Fibroblast of skin of scalp (primary cell): ENCODE data around the gene DNAL4.

ENCODE experiments used
- DNase-seq: peaks from one replicate; pipeline ENCODE4 v3.0.0-alpha.2; 2013

Gene DNAL4

GRCh38 chr22:38756711-38757463, 37.1 kb downstream of the DNAL4 start:
- DNase-seq, result no peak

- DNase-seq, result peak; percentile 82
Observed at GRCh38 chr22:38755911-38756532, 37.9 kb downstream of the DNAL4 start, which contains the start of gene SUN2. TSS of gene SUN2 (minus strand) at chr22:38755998. CDS start at chr22:38752628, 3,370 bp downstream.

DNA sequence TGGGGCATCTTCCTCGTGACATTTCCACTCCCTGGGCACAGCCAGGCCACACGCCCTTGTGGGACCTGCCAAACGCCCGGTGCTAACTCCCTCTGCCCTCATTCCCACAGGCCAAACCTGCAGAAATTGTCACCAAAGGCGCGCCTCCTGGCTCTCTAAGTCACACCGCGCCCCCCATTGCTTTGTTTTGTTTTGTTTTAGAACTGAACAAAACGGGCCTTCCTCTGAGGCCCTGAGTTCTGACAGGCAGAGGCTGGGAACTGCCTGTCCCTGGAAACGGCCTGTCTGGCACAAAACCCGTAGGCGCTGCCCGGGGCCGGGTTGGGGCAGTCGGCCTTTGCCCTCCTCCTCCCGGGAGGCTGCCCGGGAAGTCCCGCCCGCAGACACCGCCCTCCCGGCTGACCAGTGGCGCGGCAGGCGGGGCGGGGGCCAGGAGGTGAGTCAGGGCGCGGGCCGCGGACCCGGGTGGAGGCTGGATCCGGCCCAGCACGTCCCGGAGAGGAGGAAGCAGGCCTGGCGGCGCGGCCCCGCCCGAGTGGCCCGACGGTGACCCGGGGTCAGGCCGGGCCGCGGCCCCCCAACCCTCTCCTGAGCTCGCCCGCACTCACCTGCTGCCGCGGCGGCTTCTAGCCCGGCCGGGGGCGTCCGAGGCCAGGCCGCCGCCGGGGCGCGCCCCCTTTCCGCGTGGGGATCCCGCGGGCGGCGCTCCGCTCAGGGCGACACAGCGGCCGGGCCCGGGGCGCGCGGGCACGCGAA, 38.6 kb downstream of the DNAL4 start:
- peak; percentile 57 for DNase-seq

DNA sequence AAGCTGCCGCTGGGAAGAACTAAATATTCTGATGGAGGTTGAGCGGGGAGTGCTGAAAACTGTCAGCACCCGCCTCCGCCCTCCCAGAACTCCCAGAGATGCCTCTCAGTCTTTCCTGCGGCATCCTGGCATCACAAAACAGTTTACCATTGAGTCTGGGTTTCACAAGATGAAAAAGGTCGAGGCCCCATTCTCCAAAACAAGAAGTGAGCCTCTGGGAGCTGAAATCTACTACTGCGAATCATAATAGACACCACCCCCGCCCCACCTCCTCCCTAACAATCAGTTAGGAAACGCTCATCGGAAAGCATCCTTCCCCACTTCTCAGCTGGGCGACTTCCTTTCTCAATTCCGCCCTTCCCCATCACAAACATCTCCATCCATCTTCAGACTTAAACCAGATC, 39.2 kb downstream of the DNAL4 start:
- peak; percentile 33 for DNase-seq

- DNase-seq, result peak; percentile 73
Observed at GRCh38 chr22:38753948-38754750, 39.8 kb downstream of the DNAL4 start.

DNA sequence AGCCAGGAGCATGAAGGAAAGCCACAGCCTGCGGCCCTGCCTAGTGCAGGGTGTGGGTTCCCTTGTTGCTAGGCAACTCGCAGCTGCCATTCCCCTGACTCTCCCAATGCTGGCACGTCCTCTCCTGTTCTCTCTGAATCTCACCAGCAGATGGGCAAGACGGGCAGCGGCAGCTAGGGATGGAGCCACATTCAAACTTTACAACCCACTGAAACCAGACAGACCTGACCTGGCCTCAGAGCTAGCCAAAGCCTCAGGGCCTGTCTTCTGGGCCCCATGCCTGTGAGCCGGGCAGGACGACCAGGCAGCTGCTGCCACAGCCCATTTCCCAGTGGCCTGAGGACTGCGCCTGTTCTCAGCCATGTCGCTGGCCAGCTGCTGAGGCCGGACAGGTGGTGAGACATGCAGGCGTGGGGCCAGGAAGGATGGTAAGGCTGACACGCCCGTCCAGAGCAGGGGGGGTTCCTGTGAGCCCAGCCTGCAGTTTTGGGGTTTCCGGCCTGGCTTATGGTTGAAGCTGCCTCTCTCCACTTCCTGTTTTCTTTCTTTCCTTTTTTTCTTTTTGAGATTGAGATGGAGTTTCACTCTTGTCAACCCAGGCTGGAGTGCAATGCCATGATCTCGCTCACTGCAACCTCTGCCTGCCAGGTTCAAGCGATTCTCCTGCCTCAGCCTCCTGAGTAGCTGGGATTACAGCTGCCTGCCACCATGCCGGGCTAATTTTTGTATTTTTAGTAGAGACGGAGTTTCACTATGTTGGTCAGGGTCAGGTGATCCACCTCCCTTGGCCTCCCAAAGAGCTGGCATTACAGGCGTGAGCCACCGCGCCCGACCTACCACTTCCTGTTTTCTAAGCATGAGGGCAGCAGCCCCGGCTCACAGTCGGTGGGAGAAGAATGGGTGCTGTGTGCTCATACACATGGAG, 42.3 kb downstream of the DNAL4 start:
- DNase-seq, result no peak

DNA sequence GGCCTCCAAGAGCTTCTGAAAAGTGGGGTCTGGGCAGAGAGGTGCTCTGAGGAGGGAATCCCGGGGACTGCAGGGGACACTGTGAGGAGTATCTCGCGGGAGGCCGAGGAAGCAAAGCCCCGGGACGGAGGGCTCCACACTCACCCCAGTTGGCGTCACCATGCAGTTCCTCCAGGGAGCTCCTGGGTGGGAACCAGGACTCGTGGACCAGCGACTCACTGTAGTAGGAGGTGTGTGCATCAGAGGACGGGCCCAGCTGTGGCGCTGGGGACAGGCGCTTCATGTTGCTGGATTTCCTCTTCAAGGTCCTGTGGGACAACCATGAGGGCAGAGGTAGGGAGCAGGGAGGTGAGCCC, 42.9 kb downstream of the DNAL4 start:
- DNase-seq, result no peak

DNA sequence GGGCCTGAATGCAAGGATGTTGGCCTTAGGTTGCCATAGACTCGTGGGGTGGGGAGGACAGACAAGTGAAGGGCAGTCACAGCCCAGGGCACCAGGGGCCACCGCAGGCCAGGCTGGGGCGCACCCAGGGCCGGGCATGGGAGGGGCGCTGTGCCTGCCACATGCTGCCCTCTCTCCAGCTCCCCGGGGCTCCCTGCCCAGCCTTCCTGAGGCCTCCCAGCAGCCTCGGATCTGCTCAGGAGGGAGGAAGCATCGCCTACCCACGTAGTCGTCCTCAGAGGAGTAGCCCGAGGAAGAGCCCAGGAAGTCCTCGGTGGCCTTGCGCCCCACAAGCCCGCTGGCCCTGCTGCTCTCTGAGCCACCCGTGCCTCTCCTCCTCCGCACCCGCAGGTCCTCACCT, 43.3 kb downstream of the DNAL4 start:
- no peak for DNase-seq

- DNase-seq, result no peak
Observed at GRCh38 chr22:38750104-38750503, 43.8 kb downstream of the DNAL4 start.

DNA sequence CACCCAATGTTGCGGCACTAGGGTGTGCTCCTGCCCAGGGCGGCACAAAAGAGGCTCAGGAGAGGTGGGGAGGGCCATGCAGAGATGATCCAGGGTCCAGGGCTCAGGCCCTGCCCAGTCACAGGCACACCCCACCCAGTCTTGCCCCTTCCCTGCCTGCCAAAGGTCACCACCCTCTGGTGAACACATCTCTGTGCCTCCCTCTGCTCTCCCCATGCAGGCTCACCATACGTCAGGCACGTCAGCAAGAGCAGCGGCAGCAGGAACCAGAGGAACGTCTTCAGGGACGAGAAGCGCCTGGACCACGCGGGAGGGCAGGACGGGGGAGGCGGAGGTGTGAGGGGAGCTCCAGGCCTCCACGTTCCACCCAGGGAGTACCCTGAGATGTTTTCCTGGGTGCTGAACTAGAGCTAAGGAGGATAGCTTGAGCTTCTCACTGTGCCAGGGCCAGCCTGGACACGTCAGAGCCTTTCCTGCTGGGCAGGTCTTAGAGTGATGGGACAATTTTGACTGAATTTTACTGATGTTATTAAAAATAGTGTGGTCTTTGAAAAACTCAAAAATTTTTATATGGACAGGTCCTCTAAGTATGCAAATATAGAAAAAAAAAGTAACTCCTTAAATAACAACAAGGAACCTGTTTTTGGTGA, 45.3 kb downstream of the DNAL4 start:
- no peak for DNase-seq

GRCh38 chr22:38745676-38746460, 48.1 kb downstream of the DNAL4 start:
- no peak for DNase-seq

- DNase-seq, result no peak
Observed at GRCh38 chr22:38744981-38745380, 49.0 kb downstream of the DNAL4 start.

DNA sequence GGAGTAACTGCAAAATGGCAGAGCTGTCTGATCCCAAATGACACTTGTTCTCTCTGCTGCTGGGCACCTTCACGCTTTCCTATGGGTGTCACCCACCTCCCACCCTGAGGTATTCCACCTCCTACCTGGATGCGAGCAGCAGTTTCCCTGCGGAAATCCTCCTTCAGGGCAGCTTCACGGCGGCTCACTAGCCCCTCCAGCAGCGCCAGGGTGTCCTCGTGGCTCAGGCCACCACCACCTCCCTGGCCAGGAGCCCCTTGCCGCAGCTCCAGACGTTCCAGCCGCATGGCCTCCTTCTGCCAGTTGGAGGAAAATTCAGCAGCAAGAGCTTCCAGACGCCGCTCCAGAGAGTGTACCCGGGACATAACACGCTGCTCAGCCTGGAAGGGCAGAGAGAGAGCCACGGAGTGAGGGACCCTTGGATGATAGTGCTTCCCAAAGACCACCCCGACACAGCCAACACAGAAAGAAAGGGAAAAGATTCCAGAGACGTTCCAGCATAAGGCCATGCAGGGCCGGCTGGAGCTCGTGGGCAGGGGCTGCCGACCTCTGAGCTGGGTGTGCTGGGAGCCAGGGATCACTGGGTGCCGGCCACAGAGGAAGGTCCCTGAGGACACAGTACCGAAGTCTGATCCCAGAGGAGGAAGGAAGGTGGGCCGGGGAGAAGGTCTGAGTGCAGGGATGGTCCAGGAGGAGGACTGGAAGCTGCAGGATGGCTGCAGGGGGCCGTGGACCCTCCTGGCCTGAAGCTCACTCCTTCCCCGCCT, 51.6 kb downstream of the DNAL4 start:
- no peak for DNase-seq

DNA sequence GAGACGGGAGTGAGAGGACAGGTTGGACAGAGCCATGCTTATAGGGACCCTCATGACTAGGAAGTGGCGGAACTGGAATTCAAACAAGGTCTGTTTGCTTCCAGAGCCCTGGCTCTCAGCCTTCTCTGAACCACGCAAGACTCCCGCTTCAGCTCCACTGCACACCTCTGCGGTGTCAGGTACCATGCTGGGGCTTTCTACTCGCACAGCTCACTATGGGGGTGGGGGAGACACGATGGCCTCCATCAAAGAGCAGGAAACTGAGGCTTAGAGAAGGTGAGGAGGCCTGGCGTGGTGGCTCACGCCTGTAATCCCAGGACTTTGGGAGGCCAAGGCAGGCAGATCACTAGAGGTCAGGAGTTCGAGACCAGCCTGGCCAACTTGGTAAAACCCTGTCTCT, 52.4 kb downstream of the DNAL4 start:
- no peak for DNase-seq

- DNase-seq, result no peak
Observed at GRCh38 chr22:38741166-38741565, 52.8 kb downstream of the DNAL4 start.

DNA sequence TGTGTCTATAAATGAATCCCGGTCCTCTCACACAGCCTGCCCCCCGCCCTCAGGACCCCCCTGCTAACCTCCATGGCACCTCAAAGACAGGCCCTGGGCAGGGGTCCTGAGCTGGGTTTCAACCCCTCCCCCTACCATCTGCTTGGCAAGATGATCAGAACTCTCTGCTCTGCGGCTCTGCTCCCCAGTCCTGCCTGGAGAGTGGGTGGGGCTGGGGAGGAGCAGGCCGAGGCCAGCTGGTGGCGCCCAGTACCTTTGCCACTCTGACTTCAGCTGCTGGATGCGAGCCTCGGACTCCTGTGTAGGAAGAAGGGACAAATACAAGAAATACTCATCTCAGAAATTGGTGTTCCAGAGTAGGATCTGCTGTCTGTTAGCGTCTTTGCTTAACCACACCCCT, 53.2 kb downstream of the DNAL4 start:
- DNase-seq, result no peak

DNA sequence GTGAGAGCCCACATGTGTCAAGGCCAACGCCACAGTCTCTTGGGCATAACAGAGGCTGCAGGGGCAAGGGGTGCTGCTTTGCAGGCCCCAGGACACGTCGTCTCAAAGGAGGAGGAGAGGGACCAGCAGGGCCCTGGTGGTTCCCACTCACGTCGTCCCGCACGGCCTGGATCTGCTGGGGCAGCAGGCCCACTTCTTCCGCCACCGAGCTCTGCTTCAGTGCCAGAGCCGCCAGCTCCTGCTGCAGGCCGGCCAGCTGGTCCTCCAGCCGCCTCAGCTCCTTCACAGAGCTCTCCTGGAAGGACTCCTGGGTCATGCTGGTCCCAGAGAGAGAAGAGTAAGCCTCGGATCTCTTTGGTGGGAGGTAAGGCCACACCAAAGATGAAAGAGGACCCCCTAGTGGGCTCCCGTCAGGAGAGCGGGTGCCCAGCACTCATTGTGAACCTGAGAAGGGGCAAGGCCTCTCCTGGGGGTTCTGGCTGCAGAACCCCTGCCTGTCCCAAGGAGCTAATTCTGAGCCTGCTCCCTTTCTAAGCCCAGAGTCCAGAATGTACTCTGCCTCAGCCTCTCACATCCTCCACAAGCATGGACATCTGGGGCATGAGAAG, 53.7 kb downstream of the DNAL4 start:
- no peak for DNase-seq

GRCh38 chr22:38739300-38740055, 54.5 kb downstream of the DNAL4 start:
- no peak for DNase-seq
